Activated CD8-positive, alpha-beta memory T cell treated with anti-CD3 and anti-CD28 coated beads, Interleukin-2, amount 50 U/mL, for 24 hours (primary cell): ENCODE results near the gene PDE4D.
"Not testable (repeated sequence)": the region's sequence is repeated elsewhere in the genome, so short reads cannot be mapped to it uniquely, and the experiment has no call there.

ENCODE experiments used
- DNase-seq: peaks from one replicate; pipeline ENCODE4 v3.0.0-alpha.2; 2020; ENCODE audit errors: extremely low read depth

PDE4D gene

DNA sequence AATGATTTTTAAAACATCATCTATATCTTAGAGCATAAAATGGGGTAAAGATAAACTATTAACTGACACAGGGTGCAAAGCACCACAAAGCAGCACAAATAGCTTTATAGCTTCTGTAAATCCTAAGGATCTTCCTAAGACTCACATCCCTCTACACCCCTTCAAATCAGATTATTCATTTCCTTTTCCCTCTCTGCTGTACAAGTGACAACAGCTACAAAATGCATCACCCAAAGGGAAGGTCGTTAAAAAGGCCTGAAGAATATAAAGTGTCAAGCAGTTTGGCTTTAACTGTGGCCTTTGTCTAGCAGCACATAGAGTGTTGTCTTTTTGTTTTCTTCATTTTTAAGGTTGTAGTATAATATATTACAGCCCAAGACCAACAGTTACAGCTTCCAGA is 422.1 kb downstream of the PDE4D start:
- DNase-seq: no peak

DNA sequence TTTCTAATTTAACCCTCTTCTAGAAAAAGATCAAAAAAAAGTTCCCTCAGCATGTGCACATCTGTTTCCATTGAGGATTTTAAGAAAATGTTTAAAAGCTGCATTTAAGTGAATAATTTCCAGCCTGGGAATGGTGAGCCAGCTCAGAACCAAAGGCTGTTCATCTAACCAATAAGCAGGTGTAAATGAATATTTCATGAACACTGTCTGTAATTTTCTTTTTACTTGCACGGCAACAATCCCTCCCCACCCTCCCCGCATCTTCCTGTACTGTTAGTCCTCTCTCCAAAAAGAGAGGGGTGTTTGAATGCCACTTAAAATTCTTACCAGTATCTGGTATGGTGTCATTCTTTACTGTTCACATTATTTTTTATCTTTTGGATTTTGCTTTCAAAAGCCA is 425.6 kb downstream of the PDE4D start:
- no peak for DNase-seq

DNA sequence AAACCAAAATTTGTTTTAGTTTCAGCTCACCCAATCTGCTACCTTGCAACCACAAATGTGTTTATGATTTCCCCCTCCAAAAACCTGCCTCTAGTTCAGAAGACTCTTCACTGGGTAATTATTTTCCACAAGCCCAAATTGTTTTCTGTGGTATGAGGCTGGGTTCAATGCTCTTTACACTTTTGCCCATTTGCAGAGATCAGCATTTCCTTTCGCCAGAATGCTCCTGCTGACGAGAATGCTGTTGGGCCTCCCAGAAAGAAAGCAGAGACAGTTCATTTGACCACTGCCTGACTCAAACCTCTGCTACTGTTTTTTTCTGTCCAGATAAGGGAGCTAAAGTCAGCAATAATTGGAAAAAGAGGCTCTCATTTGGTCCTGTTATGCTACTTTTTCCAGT is 427.3 kb downstream of the PDE4D start:
- no peak for DNase-seq

DNA sequence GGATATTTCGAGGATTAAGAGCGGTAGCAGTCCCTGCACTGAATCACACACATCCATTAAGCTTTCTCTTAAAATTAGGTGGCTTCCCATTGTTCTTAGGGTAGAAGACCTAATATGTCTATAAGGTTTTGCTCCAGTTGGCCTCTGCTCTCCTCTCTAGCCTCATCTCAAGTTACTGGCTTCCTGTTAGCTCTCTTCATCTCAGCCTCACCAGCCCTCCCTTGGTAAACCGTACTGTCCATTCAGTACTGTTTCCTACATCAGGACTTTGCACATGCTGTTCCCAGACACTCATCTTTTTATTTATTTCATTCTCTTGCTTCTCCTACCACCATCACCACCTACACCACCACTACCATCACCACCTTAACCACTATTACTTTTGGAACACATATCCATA is 428.6 kb downstream of the PDE4D start:
- no peak for DNase-seq

- DNase-seq: not testable (repeated sequence)
Measured at GRCh38 chr5:59463618-59464166, 429.8 kb downstream of the PDE4D start.

- DNase-seq: no peak
Measured at GRCh38 chr5:59462956-59463355, 430.6 kb downstream of the PDE4D start.

- DNase-seq: no peak
Measured at GRCh38 chr5:59460368-59461153, 433.0 kb downstream of the PDE4D start.

- no peak for DNase-seq
Measured at GRCh38 chr5:59458966-59459729, 434.4 kb downstream of the PDE4D start.

- no peak for DNase-seq
Measured at GRCh38 chr5:59458321-59458720, 435.2 kb downstream of the PDE4D start.

DNA sequence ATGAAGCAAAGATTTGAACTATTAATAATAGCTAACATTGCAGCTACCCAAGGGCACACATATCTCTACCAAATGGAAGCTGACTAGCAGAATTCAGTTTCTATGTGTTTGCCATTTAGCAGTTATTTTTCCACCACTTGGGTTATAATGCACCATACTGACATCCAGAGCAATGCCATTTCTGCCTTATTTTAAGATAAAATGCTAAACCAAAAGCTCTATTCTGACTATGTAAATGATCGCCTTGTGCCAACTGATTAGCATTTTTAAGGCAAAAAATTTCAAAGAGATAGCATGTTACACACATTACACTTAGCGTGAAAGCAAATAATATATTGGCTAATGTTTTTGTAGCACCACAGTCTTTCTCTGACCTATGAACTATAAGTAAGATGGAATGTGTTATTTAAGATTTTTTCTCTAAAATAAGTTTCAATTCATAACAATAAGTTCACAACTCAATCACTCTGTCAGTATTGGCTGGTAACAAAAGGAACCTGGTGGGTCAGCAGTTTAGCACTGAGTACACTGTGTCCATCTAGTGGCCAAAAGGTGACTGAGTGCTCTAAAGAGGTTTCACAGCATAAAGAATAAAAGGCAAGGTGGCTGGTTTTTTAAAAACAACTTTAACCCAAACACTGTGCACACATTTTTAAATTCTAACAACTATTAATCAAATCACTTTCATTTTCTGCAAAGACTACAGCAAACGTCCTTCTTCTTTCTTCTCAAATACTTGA is 443.5 kb downstream of the PDE4D start:
- DNase-seq: no peak

GRCh38 chr5:59446356-59446755 is 447.2 kb downstream of the PDE4D start:
- no peak for DNase-seq

GRCh38 chr5:59445741-59446140 is 447.8 kb downstream of the PDE4D start:
- no peak for DNase-seq

DNA sequence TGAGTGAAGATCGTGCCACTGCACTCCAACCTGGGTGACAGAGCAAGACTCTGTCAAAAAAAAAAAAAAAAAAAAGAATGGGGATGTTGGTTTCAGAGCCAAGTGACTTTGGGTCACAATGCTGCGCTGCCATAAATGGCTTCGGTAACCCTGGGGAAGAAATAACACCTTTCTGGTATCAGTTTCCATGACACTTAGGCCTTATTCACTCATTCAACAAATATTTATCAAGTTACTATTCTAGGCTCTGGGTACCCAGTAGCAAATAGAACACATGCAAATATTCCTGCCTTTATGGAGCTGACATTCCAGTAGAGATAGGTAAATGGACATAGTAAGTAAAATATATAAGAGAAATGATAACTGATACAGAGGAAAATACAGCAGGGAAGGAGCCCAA is 454.2 kb downstream of the PDE4D start:
- DNase-seq: no peak

DNA sequence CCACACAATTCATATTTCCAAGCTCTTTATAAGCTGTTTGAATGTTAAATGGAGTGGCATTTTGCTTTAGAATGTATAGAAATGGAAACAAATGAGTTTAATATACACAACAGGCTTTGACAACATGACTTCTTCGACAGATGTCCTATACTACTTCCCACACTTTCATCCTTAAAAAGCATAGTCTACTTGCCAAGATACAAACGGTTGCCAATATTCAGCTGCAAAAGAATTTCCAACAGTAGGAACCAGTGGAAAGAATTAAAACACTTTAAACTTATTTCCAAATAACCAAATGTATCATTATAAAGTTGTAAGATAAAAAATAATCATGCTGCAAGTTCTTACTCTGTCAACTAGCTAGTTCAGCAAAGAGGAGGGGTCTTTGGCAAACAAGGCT is 456.4 kb downstream of the PDE4D start:
- no peak for DNase-seq

GRCh38 chr5:59436364-59437148 is 457.0 kb downstream of the PDE4D start:
- DNase-seq: no peak

- no peak for DNase-seq
Measured at GRCh38 chr5:59433174-59433573, 460.4 kb downstream of the PDE4D start.

- DNase-seq: no peak
Measured at GRCh38 chr5:59430066-59430685, 463.4 kb downstream of the PDE4D start.

DNA sequence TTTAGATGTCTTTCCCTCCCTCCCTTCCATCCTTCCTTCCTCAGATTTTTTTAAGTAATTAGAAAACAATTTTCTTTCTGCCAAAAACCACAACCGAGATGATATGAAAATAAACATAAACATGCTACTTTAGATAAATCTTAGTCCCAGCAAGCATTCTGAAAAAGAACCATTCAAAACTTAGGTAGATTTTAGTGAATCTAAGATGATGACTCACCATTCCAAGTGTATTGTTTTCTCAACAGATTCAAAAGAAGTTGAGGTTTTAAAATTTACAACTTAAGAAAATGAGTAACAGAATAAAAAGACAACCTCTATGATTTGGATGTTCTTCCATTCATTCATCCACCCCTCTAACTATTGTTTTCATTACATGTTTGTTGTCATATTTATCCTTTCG is 465.1 kb downstream of the PDE4D start:
- DNase-seq: no peak

GRCh38 chr5:59424515-59424914 is 469.0 kb downstream of the PDE4D start:
- DNase-seq: no peak

- DNase-seq: no peak
Measured at GRCh38 chr5:59423021-59423420, 470.5 kb downstream of the PDE4D start.
